NCI-H1930 (cell line): ENCODE results near the gene PIGBOS1.
"Not testable (repeated sequence)": the region's sequence is repeated elsewhere in the genome, so short reads cannot be mapped to it uniquely, and the experiment has no call there.

Experiments
- DNase-seq, 2 experiments: peaks; one replicate each; lab custom pipeline; 2025; lab: John Stamatoyannopoulos, UW

PIGBOS1 gene

GRCh38 chr15:55290528-55291057 lies 28.3 kb downstream of the PIGBOS1 start:
- DNase-seq = peak; percentile 13 to 17

- peak; percentile 12 to 13 for DNase-seq
These were observed 29.0 kb downstream of the PIGBOS1 start, which contains the start of gene RAB27A for GRCh38 chr15:55289746-55290527. TSS of gene RAB27A (minus strand) at chr15:55289813. CDS start at chr15:55234934, 54,879 bp downstream.

GRCh38 chr15:55289011-55289745 lies 29.7 kb downstream of the PIGBOS1 start:
- DNase-seq = no peak

- no peak for DNase-seq
These were observed 30.8 kb downstream of the PIGBOS1 start for GRCh38 chr15:55288006-55288717.

- DNase-seq = not testable (repeated sequence)
These were observed 32.3 kb downstream of the PIGBOS1 start for GRCh38 chr15:55286442-55287189.

GRCh38 chr15:55284426-55284825 lies 34.5 kb downstream of the PIGBOS1 start:
- DNase-seq = no peak

- no peak for DNase-seq
These were observed 35.4 kb downstream of the PIGBOS1 start for GRCh38 chr15:55283379-55284147.

- DNase-seq = no peak
These were observed 36.6 kb downstream of the PIGBOS1 start for GRCh38 chr15:55282284-55282833.

- no peak for DNase-seq
These were observed 37.2 kb downstream of the PIGBOS1 start for GRCh38 chr15:55281517-55282228.

- DNase-seq = not testable (repeated sequence)
These were observed 38.3 kb downstream of the PIGBOS1 start for GRCh38 chr15:55280589-55280988.

GRCh38 chr15:55279746-55280351 lies 39.1 kb downstream of the PIGBOS1 start:
- no peak for DNase-seq

- DNase-seq = no peak
These were observed 39.7 kb downstream of the PIGBOS1 start for GRCh38 chr15:55279100-55279745.

GRCh38 chr15:55277715-55278114 lies 41.2 kb downstream of the PIGBOS1 start:
- DNase-seq = no peak

GRCh38 chr15:55277116-55277564 lies 41.8 kb downstream of the PIGBOS1 start:
- no peak for DNase-seq

- no peak for DNase-seq
These were observed 42.6 kb downstream of the PIGBOS1 start for GRCh38 chr15:55276324-55276723.

- DNase-seq = no peak
These were observed 48.6 kb downstream of the PIGBOS1 start for GRCh38 chr15:55270291-55270690.

GRCh38 chr15:55268176-55268695 lies 50.7 kb downstream of the PIGBOS1 start:
- no peak for DNase-seq

- no peak for DNase-seq
These were observed 51.3 kb downstream of the PIGBOS1 start for GRCh38 chr15:55267401-55268175.
